HEK293 (cell line): ENCODE results near the gene ZBTB20.

Experiments used
- CTCF ChIA-PET: fragments of 350-600 bp; formaldehyde crosslinking; extraction: SDS; loops from one replicate; lab custom pipeline; 2021; ENCODE audit warnings: antibody characterized with exemption; lab: Yijun Ruan, JAX
- POLR2A ChIA-PET: fragments of 300-600 bp; formaldehyde crosslinking; extraction: SDS; loops from one replicate; lab custom pipeline; 2020; ENCODE audit warnings: antibody characterized with exemption, inconsistent platforms; lab: Yijun Ruan, JAX
- H3K27ac ChIP-seq: fragments of 200-500 bp; sonication (Bioruptor generic); 2 replicates; pipeline ENCODE4 v1.5.1; 2014; ENCODE audit warnings: low read depth, low read length, control low read depth, inconsistent platforms; ENCODE audit errors: extremely low read depth
- H3K36me3 ChIP-seq, 2 experiments: fragments of 200-500 bp in 1 of 2; sonication (Bioruptor generic) in 1 of 2; 1 replicate in 1 of 2; 2 replicates in 1 of 2; pipeline ENCODE4 v1.5.1; 2014 to 2017; ENCODE audit warnings: inconsistent platforms in 2 of 2, low read length in 2 of 2; ENCODE audit not compliant: control insufficient read depth in 2 of 2, insufficient read depth in 1 of 2
- H3K4me1 ChIP-seq: fragments of 200-500 bp; sonication (Bioruptor generic); 2 replicates; pipeline ENCODE4 v1.5.1; 2014; ENCODE audit warnings: mild to moderate bottlenecking, low read length, inconsistent platforms; ENCODE audit not compliant: control insufficient read depth, insufficient read depth
- H3K4me3 ChIP-seq: 2 replicates; pipeline ENCODE4 v1.5.1; 2011; ENCODE audit warnings: low read depth, mild to moderate bottlenecking, control low read depth, low read length, moderate library complexity
- H3K9me3 ChIP-seq: fragments of 200-500 bp; sonication (Bioruptor generic); 2 replicates; pipeline ENCODE4 v1.5.1; 2014; ENCODE audit warnings: low read depth, low read length, inconsistent platforms; ENCODE audit not compliant: control insufficient read depth, insufficient read depth
- GFI1B ChIP-seq: fragments of 450-650 bp; formaldehyde crosslinking; IDR thresholded peaks from 2 replicates; pipeline ENCODE4 v1.5.1; 2016; ENCODE audit warnings: missing biosample characterization, missing genetic modification characterization
- GLIS1 ChIP-seq: fragments of 450-650 bp; formaldehyde crosslinking; IDR thresholded peaks from 2 replicates; pipeline ENCODE4 v1.5.1; 2016; ENCODE audit warnings: missing biosample characterization, missing genetic modification characterization
- GLIS2 ChIP-seq: fragments of 450-650 bp; formaldehyde crosslinking; IDR thresholded peaks from 2 replicates; pipeline ENCODE4 v1.5.1; 2016; ENCODE audit warnings: missing biosample characterization, missing genetic modification characterization
- MEIS1 ChIP-seq: sonication (generic); formaldehyde crosslinking; IDR thresholded peaks from 2 replicates; pipeline ENCODE4 v1.8.1; 2022; ENCODE audit warnings: missing genetic modification reagents, mild to moderate bottlenecking, borderline replicate concordance
- REPIN1 ChIP-seq: fragments of 450-650 bp; formaldehyde crosslinking; IDR thresholded peaks from 2 replicates; pipeline ENCODE4 v1.5.1; 2017; ENCODE audit warnings: missing biosample characterization, missing genetic modification characterization, low read depth
- WT1 ChIP-seq: fragments of 450-650 bp; formaldehyde crosslinking; IDR thresholded peaks from 2 replicates; pipeline ENCODE4 v1.5.1; 2016; ENCODE audit warnings: missing biosample characterization, missing genetic modification characterization
- ZBTB17 ChIP-seq: fragments of 450-650 bp; formaldehyde crosslinking; IDR thresholded peaks from 2 replicates; pipeline ENCODE4 v1.5.1; 2016; ENCODE audit warnings: missing biosample characterization, missing genetic modification characterization
- ZFP69B ChIP-seq: fragments of 450-650 bp; formaldehyde crosslinking; IDR thresholded peaks from 2 replicates; pipeline ENCODE4 v1.5.1; 2016; ENCODE audit warnings: missing biosample characterization, missing genetic modification characterization
- ZNF10 ChIP-seq: fragments of 450-650 bp; formaldehyde crosslinking; IDR thresholded peaks from 2 replicates; pipeline ENCODE4 v1.5.1; 2017; ENCODE audit warnings: missing biosample characterization, missing genetic modification characterization
- ZNF121 ChIP-seq: fragments of 450-650 bp; formaldehyde crosslinking; IDR thresholded peaks from 2 replicates; pipeline ENCODE4 v1.5.1; 2016; ENCODE audit warnings: missing biosample characterization, missing genetic modification characterization
- ZNF146 ChIP-seq: fragments of 450-650 bp; formaldehyde crosslinking; IDR thresholded peaks from 2 replicates; pipeline ENCODE4 v1.5.1; 2016; ENCODE audit warnings: missing biosample characterization, missing genetic modification characterization
- ZNF239 ChIP-seq: fragments of 450-650 bp; formaldehyde crosslinking; IDR thresholded peaks from 2 replicates; pipeline ENCODE4 v1.5.1; 2016; ENCODE audit warnings: missing biosample characterization, missing genetic modification characterization
- ZNF248 ChIP-seq: fragments of 450-650 bp; formaldehyde crosslinking; IDR thresholded peaks from 2 replicates; pipeline ENCODE4 v1.5.1; 2017; ENCODE audit warnings: missing biosample characterization, missing genetic modification characterization
- ZNF266 ChIP-seq: fragments of 450-650 bp; formaldehyde crosslinking; IDR thresholded peaks from 2 replicates; pipeline ENCODE4 v1.5.1; 2016; ENCODE audit warnings: missing biosample characterization, missing genetic modification characterization, low read depth
- ZNF48 ChIP-seq: fragments of 450-650 bp; formaldehyde crosslinking; IDR thresholded peaks from 2 replicates; pipeline ENCODE4 v1.5.1; 2016; ENCODE audit warnings: missing biosample characterization, missing genetic modification characterization
- ZNF529 ChIP-seq: fragments of 450-650 bp; formaldehyde crosslinking; IDR thresholded peaks from 2 replicates; pipeline ENCODE4 v1.5.1; 2017; ENCODE audit warnings: missing genetic modification characterization, missing biosample characterization; ENCODE audit not compliant: insufficient replicate concordance
- ZNF571 ChIP-seq: fragments of 450-650 bp; formaldehyde crosslinking; IDR thresholded peaks from 2 replicates; pipeline ENCODE4 v1.5.0; 2017; ENCODE audit warnings: missing biosample characterization, missing genetic modification characterization
- ZNF707 ChIP-seq: fragments of 450-650 bp; formaldehyde crosslinking; IDR thresholded peaks from 2 replicates; pipeline ENCODE4 v1.5.1; 2016; ENCODE audit warnings: missing biosample characterization, missing genetic modification characterization
- TF ChIP-seq, protein P1 (sequence below): fragments of 450-650 bp; formaldehyde crosslinking; conservative IDR thresholded peaks from 2 replicates; pipeline ENCODE4 v1.5.1; 2016; ENCODE audit warnings: low read depth, missing biosample characterization, missing genetic modification characterization
- TF ChIP-seq, protein P2 (sequence below): fragments of 450-650 bp; formaldehyde crosslinking; IDR thresholded peaks from 2 replicates; pipeline ENCODE4 v1.5.0; 2017; ENCODE audit warnings: missing biosample characterization, missing genetic modification characterization, borderline replicate concordance
- TF ChIP-seq, protein P3 (sequence below): fragments of 450-650 bp; formaldehyde crosslinking; IDR thresholded peaks from 2 replicates; pipeline ENCODE4 v1.5.1; 2016; ENCODE audit warnings: missing biosample characterization, missing genetic modification characterization

The ZBTB20 gene

DNA sequence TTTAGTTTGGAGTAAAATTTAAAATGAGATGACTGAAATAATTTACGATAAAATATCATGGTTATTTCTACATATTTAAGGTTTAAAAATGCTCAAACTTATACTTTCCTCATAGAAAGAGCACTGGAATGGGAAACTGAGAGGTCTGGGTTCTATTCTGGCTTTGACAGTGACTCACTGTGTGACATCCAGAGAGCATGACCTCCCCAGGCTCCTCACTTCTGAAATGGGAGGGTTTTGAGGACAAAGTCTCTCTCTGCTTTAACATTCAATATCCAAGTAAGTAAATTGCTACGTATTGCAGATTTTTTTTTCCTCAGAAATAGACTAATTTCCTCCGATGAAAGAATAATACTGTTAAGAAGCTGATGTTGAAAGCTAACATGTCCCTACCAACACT lies 618.6 kb downstream of the ZBTB20 start (continued):
- TF ChIP-seq, protein P1, sequence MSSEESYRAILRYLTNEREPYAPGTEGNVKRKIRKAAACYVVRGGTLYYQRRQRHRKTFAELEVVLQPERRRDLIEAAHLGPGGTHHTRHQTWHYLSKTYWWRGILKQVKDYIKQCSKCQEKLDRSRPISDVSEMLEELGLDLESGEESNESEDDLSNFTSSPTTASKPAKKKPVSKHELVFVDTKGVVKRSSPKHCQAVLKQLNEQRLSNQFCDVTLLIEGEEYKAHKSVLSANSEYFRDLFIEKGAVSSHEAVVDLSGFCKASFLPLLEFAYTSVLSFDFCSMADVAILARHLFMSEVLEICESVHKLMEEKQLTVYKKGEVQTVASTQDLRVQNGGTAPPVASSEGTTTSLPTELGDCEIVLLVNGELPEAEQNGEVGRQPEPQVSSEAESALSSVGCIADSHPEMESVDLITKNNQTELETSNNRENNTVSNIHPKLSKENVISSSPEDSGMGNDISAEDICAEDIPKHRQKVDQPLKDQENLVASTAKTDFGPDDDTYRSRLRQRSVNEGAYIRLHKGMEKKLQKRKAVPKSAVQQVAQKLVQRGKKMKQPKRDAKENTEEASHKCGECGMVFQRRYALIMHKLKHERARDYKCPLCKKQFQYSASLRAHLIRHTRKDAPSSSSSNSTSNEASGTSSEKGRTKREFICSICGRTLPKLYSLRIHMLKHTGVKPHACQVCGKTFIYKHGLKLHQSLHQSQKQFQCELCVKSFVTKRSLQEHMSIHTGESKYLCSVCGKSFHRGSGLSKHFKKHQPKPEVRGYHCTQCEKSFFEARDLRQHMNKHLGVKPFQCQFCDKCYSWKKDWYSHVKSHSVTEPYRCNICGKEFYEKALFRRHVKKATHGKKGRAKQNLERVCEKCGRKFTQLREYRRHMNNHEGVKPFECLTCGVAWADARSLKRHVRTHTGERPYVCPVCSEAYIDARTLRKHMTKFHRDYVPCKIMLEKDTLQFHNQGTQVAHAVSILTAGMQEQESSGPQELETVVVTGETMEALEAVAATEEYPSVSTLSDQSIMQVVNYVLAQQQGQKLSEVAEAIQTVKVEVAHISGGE (tag by site-specific recombination): no peak
- TF ChIP-seq, protein P2, sequence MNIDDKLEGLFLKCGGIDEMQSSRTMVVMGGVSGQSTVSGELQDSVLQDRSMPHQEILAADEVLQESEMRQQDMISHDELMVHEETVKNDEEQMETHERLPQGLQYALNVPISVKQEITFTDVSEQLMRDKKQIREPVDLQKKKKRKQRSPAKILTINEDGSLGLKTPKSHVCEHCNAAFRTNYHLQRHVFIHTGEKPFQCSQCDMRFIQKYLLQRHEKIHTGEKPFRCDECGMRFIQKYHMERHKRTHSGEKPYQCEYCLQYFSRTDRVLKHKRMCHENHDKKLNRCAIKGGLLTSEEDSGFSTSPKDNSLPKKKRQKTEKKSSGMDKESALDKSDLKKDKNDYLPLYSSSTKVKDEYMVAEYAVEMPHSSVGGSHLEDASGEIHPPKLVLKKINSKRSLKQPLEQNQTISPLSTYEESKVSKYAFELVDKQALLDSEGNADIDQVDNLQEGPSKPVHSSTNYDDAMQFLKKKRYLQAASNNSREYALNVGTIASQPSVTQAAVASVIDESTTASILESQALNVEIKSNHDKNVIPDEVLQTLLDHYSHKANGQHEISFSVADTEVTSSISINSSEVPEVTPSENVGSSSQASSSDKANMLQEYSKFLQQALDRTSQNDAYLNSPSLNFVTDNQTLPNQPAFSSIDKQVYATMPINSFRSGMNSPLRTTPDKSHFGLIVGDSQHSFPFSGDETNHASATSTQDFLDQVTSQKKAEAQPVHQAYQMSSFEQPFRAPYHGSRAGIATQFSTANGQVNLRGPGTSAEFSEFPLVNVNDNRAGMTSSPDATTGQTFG (tag by site-specific recombination): no peak

DNA sequence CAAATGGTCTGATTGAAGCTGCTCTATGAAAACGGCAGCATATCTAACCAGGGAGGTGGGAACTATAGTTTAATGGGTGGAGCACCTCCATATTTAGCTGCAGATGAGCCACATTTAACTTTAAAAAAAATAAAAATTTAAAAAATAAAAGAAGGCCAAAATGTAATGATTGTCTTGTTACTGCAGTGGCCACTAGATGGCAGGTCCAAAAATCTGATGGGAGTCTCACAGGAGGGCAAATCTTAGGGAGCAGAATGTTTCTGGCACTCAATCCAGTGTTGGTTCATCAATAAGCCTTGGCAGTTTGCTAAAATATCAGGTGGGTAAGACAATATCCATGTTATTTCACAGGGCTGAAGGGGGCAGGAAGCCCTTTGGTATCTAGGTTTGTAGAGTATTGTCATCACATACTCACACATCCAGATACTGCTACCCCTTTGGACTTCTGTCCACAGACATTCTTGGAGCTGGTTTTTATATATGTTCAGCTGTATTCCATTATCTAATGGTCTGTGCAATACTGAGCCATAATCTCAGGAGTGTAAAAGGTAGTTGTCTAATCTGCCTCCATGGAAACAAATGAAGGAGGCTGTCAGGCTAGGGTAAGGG lies 619.9 kb downstream of the ZBTB20 start:
- CTCF ChIA-PET: interaction anchor here (0.6 to 1.1 kb wide), 8 partner anchors 10 to 297 kb away, joined by 3 to 6 read pairs (median 4); no protein-coding TSS in a partner anchor
- POLR2A ChIA-PET: no interaction called here
- H3K36me3 ChIP-seq: no peaks in the 10 kb centered on the region
- H3K4me1 ChIP-seq: no peaks in the 10 kb centered on the region
- H3K4me3 ChIP-seq: no peak overlapping the region
- H3K27ac ChIP-seq: no peak overlapping the region
- TF ChIP-seq, protein P3, sequence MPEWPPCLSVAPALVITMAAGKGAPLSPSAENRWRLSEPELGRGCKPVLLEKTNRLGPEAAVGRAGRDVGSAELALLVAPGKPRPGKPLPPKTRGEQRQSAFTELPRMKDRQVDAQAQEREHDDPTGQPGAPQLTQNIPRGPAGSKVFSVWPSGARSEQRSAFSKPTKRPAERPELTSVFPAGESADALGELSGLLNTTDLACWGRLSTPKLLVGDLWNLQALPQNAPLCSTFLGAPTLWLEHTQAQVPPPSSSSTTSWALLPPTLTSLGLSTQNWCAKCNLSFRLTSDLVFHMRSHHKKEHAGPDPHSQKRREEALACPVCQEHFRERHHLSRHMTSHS (tag by site-specific recombination): no peak
- no peak for TF ChIP-seq ZNF571
- no peak for TF ChIP-seq MEIS1 (CRISPR knock-in tag)
- TF ChIP-seq ZNF248 (tag by site-specific recombination): no peak
- no peak for TF ChIP-seq ZNF239
- TF ChIP-seq ZNF121 (tag by site-specific recombination): no peak
- no peak for TF ChIP-seq ZFP69B (tag by site-specific recombination)
- TF ChIP-seq ZNF48 (tag by site-specific recombination): no peak
- no peaks in the 10 kb centered on the region for H3K9me3 ChIP-seq

DNA sequence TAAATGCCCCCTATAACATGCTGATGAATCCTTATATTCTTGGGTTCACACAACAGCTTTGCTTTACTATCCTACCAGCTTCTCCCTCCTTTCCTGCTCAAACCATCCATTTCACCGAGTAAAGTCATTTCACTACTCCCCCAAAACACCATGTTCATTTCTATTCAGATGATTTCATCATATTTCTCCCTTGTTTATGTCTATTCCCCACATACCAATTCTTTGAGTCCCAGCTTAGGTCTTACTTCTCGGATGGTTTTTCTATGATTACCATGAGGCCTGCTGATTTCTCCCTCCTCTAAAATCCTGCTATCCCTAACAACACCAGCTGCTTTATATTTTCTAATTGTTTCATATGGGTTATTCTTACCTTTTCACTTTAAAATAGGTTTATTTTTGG lies 621.8 kb downstream of the ZBTB20 start:
- no peak overlapping the region for H3K27ac ChIP-seq
- H3K36me3 ChIP-seq: no peaks in the 10 kb centered on the region
- H3K9me3 ChIP-seq: no peaks in the 10 kb centered on the region
- H3K4me3 ChIP-seq: no peak overlapping the region
- TF ChIP-seq ZNF146 (tag by site-specific recombination): no peak
- TF ChIP-seq, all 188 proteins: peak for 0
- ChIA-PET POLR2A (no interaction called here), CTCF (interaction anchor here (1.0 to 1.2 kb wide), 2 partner anchors 18 to 28 kb away, joined by 3 to 4 read pairs; no protein-coding TSS in a partner anchor)
- no peaks in the 10 kb centered on the region for H3K4me1 ChIP-seq

DNA sequence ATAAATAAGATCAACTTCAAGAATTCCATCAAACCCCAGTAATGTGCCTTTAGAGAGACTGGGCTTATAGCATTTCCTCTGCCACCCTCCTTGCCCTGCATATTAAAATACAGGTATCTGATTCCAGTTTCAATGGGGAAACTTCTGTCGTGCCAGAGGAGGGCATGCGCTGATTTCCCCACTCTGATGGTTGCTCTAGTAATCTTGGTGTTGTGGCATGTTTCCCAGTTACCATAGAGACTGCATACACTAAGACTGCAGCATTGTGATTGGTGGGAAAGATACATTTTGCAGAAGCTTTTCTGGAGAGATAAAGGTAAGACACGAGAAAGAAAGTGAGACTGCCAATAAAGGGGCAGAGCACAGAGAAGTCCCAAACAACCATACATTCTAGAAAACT lies 627.7 kb downstream of the ZBTB20 start:
- H3K27ac ChIP-seq: no peak overlapping the region
- CTCF ChIA-PET: no interaction called here
- H3K4me3 ChIP-seq: no peak overlapping the region
- H3K9me3 ChIP-seq: no peaks in the 10 kb centered on the region
- no peaks in the 10 kb centered on the region for H3K4me1 ChIP-seq
- POLR2A ChIA-PET: no interaction called here
- no peaks in the 10 kb centered on the region for H3K36me3 ChIP-seq
- TF ChIP-seq GFI1B (tag by site-specific recombination) (no peak), ZNF707 (tag by site-specific recombination) (no peak), MEIS1 (CRISPR knock-in tag) (no peak), ZBTB17 (tag by site-specific recombination) (no peak), ZNF529 (tag by site-specific recombination) (no peak), REPIN1 (tag by site-specific recombination) (no peak), GLIS1 (tag by site-specific recombination) (no peak), ZNF10 (tag by site-specific recombination) (no peak), ZNF266 (tag by site-specific recombination) (no peak), WT1 (no peak), GLIS2 (tag by site-specific recombination) (no peak)
